ENCODE measurements around the gene ZNF618.
"Not testable (repeated sequence)": the region's sequence is repeated elsewhere in the genome, so short reads cannot be mapped to it uniquely, and the experiment has no call there.

ZNF618 gene

GRCh38 chr9:114037961-114038723, 162.0 kb downstream of the ZNF618 start:
- no peak for DNase-seq (ENCODE audit: low read depth)

DNA sequence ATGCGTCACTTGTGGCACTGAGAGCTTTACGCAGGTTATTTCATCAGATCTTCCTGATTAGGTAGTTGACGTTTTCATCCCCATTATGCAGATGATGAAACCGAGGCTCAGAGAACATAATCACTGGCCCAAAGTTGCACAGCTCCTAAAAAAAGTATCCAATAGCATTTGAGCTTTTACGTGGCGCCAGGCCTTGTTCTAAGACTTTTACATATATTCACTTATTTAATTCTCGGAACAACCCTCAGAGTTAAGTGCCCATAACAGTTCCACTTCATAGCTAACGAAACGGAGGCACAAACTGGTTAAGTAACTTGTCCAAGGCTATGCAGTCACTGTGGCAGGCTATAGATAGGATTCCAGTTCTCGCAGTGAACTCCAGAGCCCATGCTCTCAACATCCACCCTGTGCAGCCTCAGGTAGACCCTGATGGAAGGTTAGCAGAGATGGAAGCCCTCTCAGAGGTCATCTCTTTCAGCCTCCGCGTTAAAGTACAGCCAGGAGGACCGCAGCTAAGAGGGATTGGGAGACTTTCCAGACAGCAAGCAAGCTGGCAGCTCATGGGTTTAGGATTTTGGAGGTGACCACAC, 162.7 kb downstream of the ZNF618 start:
- DNase-seq (ENCODE audit: low read depth), result no peak

DNA sequence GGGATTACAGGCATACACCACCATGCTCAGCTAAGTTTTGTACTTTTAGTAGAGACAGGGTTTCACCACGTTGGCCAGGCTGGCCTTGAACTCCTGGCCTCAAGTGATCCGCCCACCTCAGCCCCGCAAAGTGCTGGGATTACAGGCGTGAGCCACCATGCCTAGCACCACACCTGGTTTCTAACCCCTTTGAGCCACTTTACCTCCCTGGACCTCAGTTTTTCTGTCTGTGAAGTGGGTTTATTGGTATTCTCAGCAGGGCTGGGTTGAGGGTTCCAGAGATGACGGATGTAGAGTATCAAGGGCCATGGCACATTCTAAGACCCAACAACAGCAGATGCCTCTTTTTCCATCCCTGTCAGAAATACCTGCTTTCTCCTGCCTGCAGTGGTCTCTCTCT, 163.4 kb downstream of the ZNF618 start:
- DNase-seq (ENCODE audit: low read depth), result no peak

DNA sequence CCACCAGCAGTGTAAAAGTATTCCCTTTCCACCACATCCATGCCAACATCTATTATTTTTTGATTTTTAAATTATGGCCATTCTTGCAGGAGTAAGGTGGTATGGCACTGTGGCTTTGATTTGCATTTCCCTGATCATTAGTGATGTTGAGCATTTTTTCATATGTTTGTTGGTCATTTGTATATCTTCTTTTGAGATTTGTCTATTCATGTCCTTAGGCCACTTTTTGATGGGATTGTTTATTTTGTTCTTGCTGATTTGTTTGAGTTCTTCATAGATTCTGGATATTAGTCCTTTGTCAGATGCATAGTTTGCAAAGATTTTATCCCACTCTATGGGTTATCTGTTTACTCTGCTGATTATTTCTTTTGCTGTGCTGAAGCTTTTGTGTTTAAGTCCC, 167.6 kb downstream of the ZNF618 start:
- DNase-seq (ENCODE audit: low read depth), result not testable (repeated sequence)

DNA sequence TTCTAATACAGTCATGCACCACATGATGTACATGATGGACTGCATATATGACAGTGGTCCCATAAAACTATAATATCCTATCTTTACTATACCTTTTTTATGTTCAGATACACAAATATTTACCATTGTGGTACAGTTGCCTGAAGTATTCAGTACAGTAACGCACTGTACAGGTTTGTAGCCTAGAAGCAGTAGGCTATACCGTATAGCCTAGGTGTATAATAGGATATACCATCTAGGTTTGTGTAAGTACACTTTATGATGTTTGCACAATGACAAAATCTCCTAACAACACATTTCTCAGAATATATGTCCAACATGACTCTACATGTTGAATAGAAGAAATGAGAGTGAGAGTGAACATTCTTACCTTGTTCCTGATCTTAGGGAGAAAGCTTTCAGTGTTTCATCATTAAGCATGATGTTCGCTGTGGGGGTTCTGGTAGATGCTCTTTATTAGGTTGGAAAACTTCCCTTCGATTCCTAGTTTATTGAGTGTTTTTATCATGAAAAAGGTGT, 170.2 kb downstream of the ZNF618 start:
- no peak for DNase-seq (ENCODE audit: low read depth)

GRCh38 chr9:114046875-114047274, 170.8 kb downstream of the ZNF618 start:
- DNase-seq (ENCODE audit: low read depth), result no peak

DNA sequence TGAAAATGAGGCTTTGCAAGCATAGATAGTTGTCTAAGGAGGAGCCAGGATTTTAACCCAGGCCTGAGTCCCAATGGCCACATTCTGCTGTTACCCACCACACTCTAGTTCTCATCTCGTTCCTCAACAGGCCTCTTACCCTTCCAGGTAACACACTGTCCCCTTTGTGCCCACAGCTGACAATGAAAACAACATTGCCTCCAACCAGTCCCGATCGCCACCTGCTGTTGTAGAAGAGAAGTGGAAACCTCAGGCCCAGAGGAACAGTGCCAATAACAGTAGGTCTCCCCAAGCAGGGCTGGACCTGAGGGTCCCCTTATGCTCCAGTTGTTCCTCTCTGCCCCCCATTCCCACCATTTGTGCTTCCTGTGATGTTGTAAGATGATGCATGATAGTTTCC, 171.6 kb downstream of the ZNF618 start:
- DNase-seq (ENCODE audit: low read depth), result peak; percentile 17

DNA sequence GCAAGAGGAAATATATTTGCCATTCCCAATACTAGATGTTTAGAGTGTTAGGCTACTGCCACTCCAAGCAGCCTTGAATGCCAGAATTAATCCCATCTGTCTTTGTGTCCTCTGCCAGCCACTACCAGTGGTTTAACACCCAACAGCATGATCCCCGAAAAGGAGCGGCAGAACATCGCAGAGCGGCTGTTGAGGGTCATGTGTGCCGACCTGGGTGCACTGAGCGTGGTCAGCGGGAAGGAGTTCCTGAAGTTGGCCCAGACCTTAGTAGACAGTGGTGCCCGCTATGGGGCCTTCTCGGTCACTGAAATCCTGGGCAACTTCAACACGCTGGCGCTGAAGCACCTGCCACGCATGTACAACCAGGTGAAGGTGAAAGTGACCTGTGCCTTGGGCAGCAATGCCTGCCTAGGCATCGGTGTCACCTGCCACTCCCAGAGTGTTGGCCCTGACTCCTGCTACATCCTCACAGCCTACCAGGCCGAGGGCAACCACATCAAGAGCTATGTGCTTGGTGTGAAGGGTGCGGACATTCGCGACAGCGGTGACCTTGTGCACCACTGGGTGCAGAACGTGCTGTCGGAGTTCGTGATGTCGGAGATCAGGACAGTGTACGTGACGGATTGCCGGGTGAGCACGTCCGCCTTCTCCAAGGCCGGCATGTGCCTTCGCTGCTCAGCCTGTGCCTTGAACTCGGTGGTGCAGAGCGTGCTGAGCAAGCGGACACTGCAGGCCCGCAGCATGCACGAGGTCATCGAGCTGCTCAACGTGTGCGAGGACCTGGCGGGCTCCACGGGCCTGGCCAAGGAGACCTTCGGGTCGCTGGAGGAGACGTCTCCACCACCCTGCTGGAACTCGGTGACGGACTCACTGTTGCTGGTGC, 172.7 kb downstream of the ZNF618 start:
- no peak for DNase-seq (ENCODE audit: low read depth)

- DNase-seq (ENCODE audit: low read depth), result no peak
Observed at GRCh38 chr9:114049441-114050225, 173.5 kb downstream of the ZNF618 start.

GRCh38 chr9:114050226-114050568, 174.1 kb downstream of the ZNF618 start:
- no peak for DNase-seq (ENCODE audit: low read depth)

GRCh38 chr9:114050646-114051045, 174.5 kb downstream of the ZNF618 start:
- no peak for DNase-seq (ENCODE audit: low read depth)

DNA sequence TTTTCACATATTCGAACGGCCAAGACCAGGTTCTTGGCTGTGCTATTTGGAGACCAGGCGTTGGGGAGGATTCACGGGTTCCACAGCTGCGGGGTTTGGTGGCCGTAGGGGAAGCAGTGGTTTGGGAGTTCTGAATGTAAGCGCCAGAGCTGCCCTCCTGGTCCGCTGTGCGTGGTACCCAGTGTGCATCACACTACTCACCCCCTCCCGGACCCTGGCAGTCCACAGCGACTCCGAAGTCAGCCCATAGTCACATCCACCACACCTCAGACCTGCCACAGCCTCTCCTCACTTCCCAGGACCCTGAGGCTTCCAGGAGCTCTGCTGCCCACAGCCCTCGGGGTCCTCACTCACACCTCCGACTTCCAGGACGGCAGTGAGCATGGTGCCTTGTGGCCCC, 175.2 kb downstream of the ZNF618 start:
- DNase-seq (ENCODE audit: low read depth), result no peak

DNA sequence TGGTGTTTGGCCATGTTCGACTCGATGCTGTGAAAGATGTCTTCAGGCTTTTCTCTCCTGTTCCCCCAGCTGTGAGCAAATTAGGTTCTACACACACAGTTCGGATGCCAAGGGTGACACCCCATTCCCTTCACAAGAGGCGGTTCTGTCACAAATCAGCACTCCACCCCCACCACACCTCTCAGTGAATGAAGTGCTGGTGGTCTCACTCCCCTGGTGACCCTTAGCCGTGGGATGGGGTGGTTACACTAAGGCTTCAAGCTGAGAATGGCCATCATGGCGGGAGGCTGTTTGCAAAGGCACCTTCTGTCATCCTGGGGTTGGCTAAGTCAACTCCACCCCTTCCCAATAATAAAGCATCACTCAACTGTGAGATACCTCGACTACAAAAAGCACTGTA, 175.6 kb downstream of the ZNF618 start:
- DNase-seq (ENCODE audit: low read depth), result no peak

- no peak for DNase-seq (ENCODE audit: low read depth)
Observed at GRCh38 chr9:114053246-114054005, 177.3 kb downstream of the ZNF618 start.

DNA sequence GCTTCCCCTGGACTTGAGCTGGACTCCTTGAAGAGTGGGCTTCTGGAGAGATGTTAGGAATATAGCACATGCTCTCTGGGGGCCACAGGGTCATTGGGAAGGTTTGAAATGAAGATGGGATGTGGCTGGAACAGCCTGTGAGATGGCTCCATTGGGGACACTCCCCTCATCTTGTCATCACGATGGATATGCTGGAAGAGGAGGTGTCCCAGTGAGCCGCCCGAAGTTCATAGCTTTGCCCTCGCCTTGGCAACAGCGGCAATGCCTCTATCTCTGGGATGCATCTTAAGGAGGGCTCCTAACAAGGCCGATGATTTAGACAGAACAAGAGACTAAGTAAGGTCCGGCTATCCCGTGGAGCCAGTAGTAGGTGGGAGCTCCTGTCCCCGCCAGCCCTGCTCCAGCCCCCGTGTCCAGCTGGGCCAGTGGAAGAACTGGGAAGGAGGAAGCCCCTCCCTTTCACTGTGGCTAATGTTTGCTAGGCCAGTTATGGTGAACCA, 178.1 kb downstream of the ZNF618 start:
- DNase-seq (ENCODE audit: low read depth), result no peak

GRCh38 chr9:114055061-114055460, 179.0 kb downstream of the ZNF618 start:
- DNase-seq (ENCODE audit: low read depth), result no peak

DNA sequence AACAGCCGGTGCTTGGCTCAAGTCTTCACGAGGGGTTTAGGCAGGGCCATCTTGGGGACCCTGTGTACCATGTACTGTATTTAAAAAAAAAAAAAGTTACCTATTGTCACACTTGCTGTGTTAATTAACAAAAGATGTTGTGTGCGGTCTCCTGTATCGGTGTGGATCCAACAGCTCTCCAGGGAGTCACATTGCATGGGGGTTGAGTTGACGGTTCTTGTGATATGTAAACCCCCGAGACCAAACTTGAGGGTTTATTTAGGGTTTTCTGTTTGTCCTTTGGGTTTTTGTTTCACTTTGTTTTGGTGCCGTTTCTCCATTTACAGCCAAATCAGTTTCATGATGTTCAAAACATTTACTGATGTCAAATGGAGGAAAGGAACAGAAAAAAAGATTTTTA, 179.8 kb downstream of the ZNF618 start:
- no peak for DNase-seq (ENCODE audit: low read depth)

GRCh38 chr9:114056527-114056926, 180.4 kb downstream of the ZNF618 start:
- no peak for DNase-seq (ENCODE audit: low read depth)

GRCh38 chr9:114057161-114057885, 181.2 kb downstream of the ZNF618 start:
- no peak for DNase-seq (ENCODE audit: low read depth)

DNA sequence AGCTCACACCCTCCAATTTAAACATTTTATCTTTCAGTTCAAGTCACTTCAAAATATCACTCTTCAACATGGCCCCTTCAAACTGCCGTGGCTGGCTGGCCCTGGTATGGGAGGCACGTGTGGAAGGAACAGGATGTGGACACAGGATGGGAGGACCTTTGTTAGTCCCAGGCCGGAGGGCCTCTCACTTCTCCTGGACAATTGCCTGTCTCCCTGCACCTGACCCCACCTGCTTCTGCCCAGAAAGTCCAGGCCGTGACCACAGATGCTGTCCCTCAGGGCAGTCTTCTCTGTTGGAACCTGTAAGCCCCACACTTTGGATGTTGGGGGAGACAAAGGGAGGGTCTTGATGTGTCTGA, 182.6 kb downstream of the ZNF618 start:
- DNase-seq (ENCODE audit: low read depth), result no peak

Data from iris pigment epithelial cell (primary cell).